A673 (cell line): Measurements from ENCODE around the gene DPF3. TPM values are rescaled to one million over a fixed set of nuclear protein-coding genes. Genes with fewer than 3 reads are reported as not detected.

Source experiments
- BruUV-seq: library from RNA; stranded (reverse); fragments of 400-500 nt; replicated peaks from 2 replicates; lab custom pipeline; 2021; lab: Mats Ljungman, UMichigan
- CTCF ChIA-PET: fragments of 300-600 bp; sonication (Branson Sonifier 250); formaldehyde crosslinking; loops from one replicate; lab custom pipeline; 2022; ENCODE audit warnings: antibody characterized with exemption; lab: Charles Lee
- POLR2A ChIA-PET: fragments of 300-600 bp; sonication (Branson Sonifier 250); formaldehyde crosslinking; loops from one replicate; lab custom pipeline; 2022; ENCODE audit warnings: antibody characterized with exemption; ENCODE audit not compliant: low non-redundant PET; lab: Charles Lee
- DNase-seq: peaks from one replicate; pipeline ENCODE4 v3.0.0-alpha.2; 2015; ENCODE audit warnings: low spot score
- H3K27ac ChIP-seq: fragments of 200-600 bp; sonication (generic); 2 replicates; pipeline ENCODE4 v1.5.1; 2016; ENCODE audit warnings: mixed run types, low read depth, mild to moderate bottlenecking, mixed read lengths, antibody characterized with exemption, low read length; ENCODE audit not compliant: poor library complexity, severe bottlenecking
- H3K27me3 ChIP-seq: fragments of 200-600 bp; sonication (generic); replicated peaks from 2 replicates; pipeline ENCODE4 v1.6.1; 2017; ENCODE audit warnings: mixed run types, low read depth, mild to moderate bottlenecking, mixed read lengths, antibody characterized with exemption, low read length; ENCODE audit not compliant: insufficient read depth, poor library complexity
- H3K36me3 ChIP-seq: fragments of 200-600 bp; sonication (generic); 2 replicates; pipeline ENCODE4 v1.6.1; 2016; ENCODE audit warnings: mixed run types, mild to moderate bottlenecking, mixed read lengths, antibody characterized with exemption, low read length; ENCODE audit not compliant: insufficient read depth, poor library complexity, severe bottlenecking
- H3K4me1 ChIP-seq: fragments of 200-600 bp; sonication (generic); 2 replicates; pipeline ENCODE4 v1.6.1; 2017; ENCODE audit warnings: mixed run types, mild to moderate bottlenecking, mixed read lengths, antibody characterized with exemption, low read length; ENCODE audit not compliant: insufficient read depth, poor library complexity, severe bottlenecking
- H3K4me3 ChIP-seq: fragments of 200-600 bp; sonication (generic); 2 replicates; pipeline ENCODE4 v1.5.1; 2016; ENCODE audit warnings: low read depth, mixed run types, mild to moderate bottlenecking, mixed read lengths, low read length; ENCODE audit not compliant: poor library complexity, severe bottlenecking
- H3K9me3 ChIP-seq: fragments of 200-600 bp; sonication (generic); 2 replicates; pipeline ENCODE4 v1.6.1; 2016; ENCODE audit warnings: mixed run types, low read depth, mild to moderate bottlenecking, mixed read lengths, antibody characterized with exemption, low read length; ENCODE audit not compliant: poor library complexity, severe bottlenecking
- CTCF ChIP-seq: fragments of 300-800, 200-600 bp; sonication (generic); conservative IDR thresholded peaks from 2 replicates; pipeline ENCODE4 v1.5.1; 2017; ENCODE audit warnings: low read depth, mild to moderate bottlenecking, antibody characterized with exemption, low read length, moderate library complexity, mixed read lengths
- EZH2 ChIP-seq: fragments of 200-600 bp; sonication (generic); IDR thresholded peaks from 2 replicates; pipeline ENCODE4 v1.6.1; 2017; ENCODE audit warnings: borderline replicate concordance, low read depth, mild to moderate bottlenecking, mixed read lengths, antibody characterized with exemption, low read length; ENCODE audit not compliant: poor library complexity, severe bottlenecking
- intact Hi-C: fragments of 100-400 bp; cut with micrococcal nuclease; formaldehyde crosslinking; loops from one replicate; pipeline ENCODE4 v1.10.0; 2022; ENCODE audit not compliant: unreplicated experiment
- total RNA-seq: library from RNA; stranded (reverse); gene quantifications from 2 replicates; pipeline ENCODE4 v1.2.3, GENCODE V29; 2021

DPF3 gene
- total RNA-seq, 1 experiment from 2014 or later: 15.7 TPM

GRCh38 chr14:72588521-72588920 lies 305.4 kb downstream of the DPF3 start:
- no TSS peak for BruUV-seq
- peaks cover 3% of the 10 kb centered on the region for H3K4me1 ChIP-seq
- intact Hi-C loops: no loop called here
- POLR2A ChIA-PET: no interaction called here
- no peaks in the 10 kb centered on the region for H3K36me3 ChIP-seq
- H3K9me3 ChIP-seq: no peaks in the 10 kb centered on the region
- no peak for TF ChIP-seq EZH2
- TF ChIP-seq CTCF: no peak
- CTCF ChIA-PET: no interaction called here
- no peak overlapping the region for H3K27ac ChIP-seq
- DNase-seq: no peak
- H3K4me3 ChIP-seq: no peak overlapping the region
- H3K27me3 ChIP-seq: no peaks in the 10 kb centered on the region

- Histone ChIP-seq H3K9me3 (no peaks in the 10 kb centered on the region), H3K27me3 (no peaks in the 10 kb centered on the region), H3K36me3 (no peaks in the 10 kb centered on the region), H3K27ac (no peak overlapping the region), H3K4me1 (peaks cover 4% of the 10 kb centered on the region), H3K4me3 (no peak overlapping the region)
- TF ChIP-seq CTCF (no peak), EZH2 (no peak)
- intact Hi-C loops: no loop called here
- no TSS peak for BruUV-seq
- POLR2A ChIA-PET: no interaction called here
- CTCF ChIA-PET: no interaction called here
- DNase-seq: peak; percentile 11
These were observed 310.3 kb downstream of the DPF3 start for GRCh38 chr14:72583316-72584272.

- Histone ChIP-seq H3K27me3 (no peaks in the 10 kb centered on the region), H3K4me3 (no peak overlapping the region), H3K36me3 (no peaks in the 10 kb centered on the region), H3K4me1 (peaks cover 4% of the 10 kb centered on the region), H3K27ac (no peak overlapping the region), H3K9me3 (no peaks in the 10 kb centered on the region)
- TF ChIP-seq EZH2 (no peak), CTCF (no peak)
- CTCF ChIA-PET: no interaction called here
- POLR2A ChIA-PET: no interaction called here
- no peak for DNase-seq
- intact Hi-C loops: no loop called here
- no TSS peak for BruUV-seq
These were observed 311.3 kb downstream of the DPF3 start for GRCh38 chr14:72582582-72582981.
